Measurements from ENCODE around the gene IL19. TPM values are rescaled to one million over a fixed set of nuclear protein-coding genes. Genes with fewer than 3 reads are reported as not detected.
A peak's percentile ranks its signal among the peaks of the same experiment; 100 is the strongest.
"Not testable (repeated sequence)": the region's sequence is repeated elsewhere in the genome, so short reads cannot be mapped to it uniquely, and the experiment has no call there.

Gene IL19
- total RNA-seq, 1 experiment from 2014 or later, result not detected

DNA sequence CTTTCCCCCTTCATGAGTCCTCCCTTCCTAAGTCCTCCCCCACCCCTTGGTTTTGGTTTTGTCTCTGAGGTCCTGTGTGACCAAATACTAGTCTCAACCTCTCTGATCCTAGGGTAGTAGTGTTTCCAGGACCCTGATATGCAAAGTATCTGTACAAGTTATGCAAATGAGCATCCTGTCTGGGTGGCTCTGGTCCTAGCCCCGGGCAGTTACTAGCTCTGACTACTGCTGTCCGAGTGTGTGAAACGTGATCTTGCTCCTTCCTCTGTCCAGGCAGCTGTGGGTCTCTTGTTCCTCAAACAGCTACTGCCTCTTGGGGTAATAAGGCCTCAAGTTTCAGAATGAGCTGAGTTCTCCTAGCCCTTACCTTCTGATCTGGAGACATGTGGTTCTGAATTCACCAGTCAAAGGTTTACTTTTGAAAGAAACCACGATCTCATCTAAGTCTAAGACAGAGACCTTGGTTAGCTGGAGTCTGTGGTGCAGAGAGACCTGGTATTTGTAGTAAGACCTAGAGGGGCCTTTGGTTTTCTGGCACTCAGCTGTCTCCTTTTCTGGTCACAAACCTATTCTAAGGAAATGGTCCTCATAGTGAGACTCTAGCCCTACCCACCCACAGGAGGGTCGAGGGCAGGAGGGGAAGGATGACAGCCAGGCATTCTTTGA lies 31.0 kb upstream of the IL19 start:
- DNase-seq (ENCODE audit: low spot score), result no peak

DNA sequence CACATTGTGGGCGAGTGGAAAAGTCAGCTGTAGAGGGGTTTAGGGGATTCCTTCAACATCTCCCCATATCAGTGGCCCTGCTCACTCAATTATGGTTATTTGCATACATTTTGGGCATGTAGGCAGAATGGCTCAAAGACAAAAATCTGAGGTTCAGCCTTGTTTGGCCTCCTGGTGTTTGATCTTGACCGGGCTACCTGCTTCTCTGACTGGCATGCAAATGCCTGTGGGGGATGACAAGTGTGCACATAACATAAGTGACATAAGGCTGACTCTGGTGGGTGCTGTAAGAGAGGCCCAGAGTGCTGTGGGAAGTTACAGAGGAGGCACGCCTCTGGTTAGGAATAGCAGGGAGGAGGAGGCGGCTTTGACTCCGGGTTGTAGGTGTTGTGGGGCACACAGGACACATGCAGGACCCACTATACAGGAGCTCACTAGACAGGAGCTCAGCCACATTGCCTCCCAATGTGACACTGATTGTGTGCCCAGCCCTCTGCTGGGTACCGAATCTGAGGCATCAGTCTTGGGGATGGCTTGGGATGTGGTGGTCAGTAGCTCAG lies 29.4 kb upstream of the IL19 start:
- DNase-seq (ENCODE audit: low spot score), result no peak

DNA sequence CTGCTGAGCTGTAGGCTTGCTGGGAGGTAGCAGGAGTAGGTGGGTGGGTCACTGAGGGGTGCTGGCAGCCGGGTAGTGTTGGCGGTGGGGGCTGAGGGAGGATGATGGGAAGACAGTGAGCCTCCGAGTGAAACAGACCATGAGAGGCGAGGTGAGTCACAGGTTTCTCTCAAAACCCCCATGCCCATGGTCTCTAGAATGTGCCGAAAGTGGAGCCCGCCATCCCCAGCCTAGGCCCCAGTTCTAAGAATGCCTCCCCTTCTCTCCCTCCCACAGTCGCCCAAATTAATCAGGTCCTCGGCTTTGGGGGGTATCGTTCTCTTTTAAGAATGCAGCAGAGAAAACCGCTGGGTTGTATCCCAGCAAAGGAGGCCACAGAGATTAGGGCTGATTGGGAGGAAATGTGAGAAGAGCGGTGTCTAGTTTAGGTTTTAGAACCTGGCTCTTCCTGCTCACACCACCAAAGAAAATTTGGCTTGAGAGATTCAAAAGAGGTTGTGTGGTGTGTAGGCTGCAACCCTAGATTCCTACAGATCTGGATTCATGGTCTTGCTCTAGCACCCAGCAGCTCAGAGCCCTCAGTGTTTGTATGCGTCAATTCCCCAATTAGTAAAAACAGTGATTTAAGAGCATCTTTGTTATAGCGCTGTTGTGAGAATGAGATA lies 27.7 kb upstream of the IL19 start:
- no peak for DNase-seq (ENCODE audit: low spot score)

DNA sequence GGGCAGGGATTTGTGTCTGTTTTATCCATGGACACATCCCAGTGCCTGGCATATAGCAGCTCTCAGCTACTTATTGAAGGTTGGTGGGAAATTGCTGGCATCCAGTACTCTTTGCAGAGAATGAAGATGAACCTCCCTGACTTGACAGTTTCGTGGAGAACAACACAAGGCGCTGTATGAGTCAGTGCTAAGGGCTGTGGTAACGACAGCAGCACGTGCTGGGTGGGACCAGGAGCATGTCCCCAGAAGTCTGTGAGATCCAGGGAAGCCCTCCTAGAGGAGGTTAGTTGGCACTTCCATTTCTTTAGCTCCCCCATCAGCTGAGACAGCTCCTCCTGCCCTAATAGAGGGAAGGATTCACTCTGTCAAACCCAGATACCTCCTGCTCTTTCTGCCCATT lies 25.9 kb upstream of the IL19 start:
- no peak for DNase-seq (ENCODE audit: low spot score)

DNA sequence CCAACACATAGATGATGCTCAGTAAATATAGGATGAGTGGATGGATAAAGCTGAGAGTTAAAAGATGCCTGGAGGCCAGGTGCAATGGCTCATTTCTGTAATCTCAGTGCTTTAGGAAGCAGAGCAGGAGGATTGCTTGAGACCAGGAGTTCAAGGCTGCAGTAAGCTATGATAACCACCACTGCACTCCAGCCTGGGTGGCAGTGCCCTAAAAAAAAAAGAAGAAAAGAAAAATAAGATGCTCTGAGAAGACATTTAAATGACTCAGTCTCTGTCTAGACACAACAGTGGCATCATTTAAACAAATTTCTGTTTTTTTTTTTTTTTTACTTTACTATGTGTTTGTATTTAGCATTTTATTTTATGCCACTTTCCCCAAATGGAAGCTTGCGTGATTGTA lies 25.3 kb upstream of the IL19 start:
- DNase-seq (ENCODE audit: low spot score), result no peak

DNA sequence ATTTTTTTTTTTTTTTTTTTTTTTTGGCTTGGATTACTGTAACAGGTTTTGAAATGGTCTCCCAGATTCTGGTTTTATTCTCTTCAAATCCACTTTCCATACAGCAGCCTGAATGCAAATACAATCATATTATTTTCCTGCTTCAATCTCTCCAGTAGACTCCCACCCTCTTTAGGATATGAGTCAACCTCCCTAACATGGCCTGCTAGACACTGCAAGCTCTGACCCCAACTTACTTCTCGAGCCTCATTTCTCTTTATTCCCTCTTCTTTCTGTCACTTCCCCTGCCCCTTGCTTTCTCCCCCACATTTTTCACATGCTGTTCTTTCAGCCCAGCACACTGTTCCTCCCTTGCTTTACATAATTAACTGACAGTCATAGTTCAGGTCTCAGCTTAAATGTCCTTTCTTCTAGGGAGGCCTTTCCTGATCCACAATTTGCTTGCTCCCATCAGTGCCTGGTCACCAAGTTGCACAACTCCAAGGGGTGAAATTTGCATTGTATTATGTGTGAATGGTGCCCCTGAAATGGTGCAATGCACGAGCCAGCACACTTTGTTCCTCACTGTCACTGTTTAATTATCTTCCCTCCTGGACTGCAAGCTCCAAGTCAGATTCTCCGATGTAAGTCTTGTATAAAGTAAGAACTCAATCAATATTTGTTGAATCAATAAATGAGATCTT lies 22.1 kb upstream of the IL19 start:
- no peak for DNase-seq (ENCODE audit: low spot score)

DNA sequence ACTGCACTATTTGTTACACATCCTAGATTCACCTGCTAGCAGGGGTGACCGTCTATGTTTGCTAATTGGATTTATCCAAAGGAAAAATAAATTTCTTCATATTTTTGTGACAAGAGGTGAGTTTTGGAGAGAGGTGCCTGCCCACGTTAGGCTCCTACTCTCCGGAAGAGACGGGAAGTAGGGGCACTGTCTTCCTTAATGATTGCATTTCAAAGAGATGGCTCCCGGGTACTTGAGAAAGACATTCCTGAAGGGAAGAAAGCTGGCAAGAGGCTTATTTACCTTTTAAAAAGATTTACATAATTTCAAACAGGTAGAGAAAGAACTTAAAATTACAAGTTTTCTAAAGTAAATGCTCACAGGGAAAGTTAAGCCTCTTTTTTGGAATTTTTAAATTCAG lies 18.7 kb upstream of the IL19 start:
- no peak for DNase-seq (ENCODE audit: low spot score)

DNA sequence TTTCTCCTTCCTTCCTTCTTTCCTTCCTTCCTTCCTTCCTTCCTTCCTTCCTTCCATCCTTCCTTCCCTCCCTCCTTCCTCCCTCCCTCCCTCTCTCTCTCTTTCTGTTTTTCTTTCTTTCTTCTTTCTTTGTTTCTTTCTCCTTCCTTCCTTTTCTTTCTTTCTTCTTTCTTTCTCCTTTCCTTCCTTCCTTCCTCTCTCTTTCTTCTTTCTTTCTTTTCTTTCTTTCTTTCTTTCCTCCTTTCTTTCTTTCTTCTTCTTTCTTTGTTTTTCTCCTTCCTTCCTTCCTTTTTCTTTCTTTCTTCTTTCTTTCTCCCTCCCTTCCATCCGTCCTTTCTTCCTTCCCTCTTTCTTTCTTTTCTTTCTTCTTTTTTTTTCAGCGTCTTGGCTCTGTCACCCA lies 18.1 kb upstream of the IL19 start:
- DNase-seq (ENCODE audit: low spot score), result no peak

DNA sequence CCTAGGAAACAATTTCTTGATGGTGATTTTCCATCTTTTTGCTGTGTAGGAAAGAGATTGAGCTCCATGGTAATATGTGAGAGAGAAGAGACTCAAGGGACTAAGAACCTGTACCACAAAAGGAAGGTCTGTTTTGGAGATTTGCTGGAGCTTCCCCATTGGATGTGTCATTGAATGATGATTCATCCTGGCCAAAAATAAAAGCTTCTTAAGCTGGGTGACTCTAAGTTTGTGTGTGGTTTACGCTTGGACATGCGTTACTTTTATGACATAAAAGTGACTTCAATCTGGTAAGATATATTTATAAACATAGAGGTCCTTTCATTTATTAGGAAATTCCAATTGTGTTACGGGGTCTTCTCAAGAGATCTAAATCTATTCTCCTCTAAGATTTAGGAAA lies 17.4 kb upstream of the IL19 start:
- no peak for DNase-seq (ENCODE audit: low spot score)

DNA sequence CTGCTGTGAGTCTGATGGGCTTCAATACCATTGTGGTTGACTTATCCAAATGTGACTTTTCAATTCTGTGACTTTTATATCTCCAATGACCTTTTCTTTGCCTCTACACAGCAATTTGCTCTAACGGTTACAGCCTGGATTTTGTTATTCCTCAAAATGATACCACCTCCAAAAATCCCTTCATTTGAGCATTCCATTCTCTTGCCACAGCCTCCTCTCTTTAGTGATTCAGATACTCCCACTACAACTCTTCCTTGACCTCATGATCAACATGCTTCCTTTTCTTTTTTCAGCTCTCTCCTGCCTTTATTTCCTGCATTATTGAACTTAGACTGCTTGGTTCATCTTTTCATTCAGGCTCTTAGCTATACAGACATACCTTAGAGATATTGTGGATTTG lies 16.6 kb upstream of the IL19 start:
- DNase-seq (ENCODE audit: low spot score), result no peak

DNA sequence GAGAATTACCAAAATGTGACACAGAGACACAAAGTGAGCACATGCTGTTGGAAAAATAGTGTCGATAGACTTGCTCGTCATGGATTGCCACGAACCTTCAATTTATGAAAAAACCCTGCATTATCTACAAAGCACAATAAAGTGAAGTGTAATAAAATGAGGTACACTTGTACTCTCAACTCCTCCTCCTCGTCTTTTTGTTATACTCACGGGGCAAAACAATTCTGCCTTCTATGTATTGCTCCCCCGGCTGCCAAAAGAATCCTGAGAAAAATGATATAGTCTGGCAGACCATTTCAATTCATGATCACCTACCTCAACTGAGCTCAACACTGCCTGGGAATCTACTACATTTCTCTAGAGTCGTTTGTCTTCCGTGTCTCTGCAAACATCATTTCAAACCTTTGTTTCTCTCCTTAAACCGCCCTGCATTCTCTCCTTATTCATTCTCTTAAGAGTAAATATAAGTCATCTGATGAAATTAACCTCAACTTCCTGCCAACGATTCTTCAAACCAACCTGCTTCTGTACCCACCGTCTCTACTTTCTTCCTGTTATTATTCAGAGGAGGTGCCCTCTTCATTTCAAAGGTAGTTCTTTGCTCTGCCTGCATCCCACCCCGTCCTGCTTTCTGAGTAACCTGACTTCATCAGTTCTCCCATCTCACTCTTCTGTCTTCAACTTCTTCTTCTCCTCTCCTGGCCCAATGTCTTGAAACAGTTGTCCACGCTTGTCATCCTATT lies 12.9 kb upstream of the IL19 start:
- DNase-seq (ENCODE audit: low spot score), result no peak

DNA sequence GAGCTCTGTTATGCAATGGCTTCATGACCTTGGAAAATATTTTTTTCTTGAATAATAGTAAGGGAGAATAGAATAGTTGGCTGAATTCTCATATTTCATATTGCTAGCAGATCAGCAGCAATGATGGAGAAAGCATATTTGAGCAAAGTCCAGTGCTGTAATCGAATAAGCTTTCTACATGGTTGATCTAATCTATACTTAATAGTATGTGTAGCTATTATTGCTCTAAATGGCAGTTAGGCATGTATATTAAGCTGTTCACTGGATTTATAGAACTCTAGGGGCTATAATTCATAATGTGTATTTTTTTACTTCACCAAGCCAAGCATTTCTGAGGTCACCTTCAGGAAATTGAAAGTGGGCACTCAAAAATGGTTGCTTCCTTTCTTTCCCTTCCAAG lies 10.0 kb upstream of the IL19 start:
- no peak for DNase-seq (ENCODE audit: low spot score)

DNA sequence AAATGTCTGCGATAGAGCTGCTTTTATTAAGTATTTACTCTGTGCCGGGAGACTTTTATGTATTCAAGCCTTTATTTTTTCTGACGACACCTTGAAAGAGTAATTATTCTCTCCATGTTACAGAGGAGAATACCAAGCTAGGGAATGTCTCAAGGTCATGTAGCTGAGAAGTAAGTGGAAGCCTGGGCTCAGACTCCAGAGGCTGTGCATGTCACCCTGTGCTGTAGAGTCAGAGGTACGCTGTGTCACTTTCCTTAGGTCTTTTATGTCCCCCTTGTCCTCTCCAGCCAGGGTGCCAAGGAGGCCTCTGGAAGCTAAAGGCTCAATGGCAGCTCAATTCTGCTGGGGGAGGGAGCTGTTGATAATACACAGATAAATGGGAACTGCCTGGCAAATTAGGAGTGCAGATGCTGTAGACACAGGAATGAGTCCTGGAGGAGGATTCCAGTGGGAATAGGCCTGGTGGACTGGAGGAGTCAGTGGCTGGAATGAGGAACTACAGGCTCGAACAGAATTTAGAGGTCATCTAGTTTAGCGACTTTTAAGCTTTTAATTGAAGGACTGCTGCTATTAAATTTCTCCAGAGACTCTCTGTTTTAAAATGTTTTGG lies 9.3 kb upstream of the IL19 start:
- peak; percentile 11 for DNase-seq (ENCODE audit: low spot score)

DNA sequence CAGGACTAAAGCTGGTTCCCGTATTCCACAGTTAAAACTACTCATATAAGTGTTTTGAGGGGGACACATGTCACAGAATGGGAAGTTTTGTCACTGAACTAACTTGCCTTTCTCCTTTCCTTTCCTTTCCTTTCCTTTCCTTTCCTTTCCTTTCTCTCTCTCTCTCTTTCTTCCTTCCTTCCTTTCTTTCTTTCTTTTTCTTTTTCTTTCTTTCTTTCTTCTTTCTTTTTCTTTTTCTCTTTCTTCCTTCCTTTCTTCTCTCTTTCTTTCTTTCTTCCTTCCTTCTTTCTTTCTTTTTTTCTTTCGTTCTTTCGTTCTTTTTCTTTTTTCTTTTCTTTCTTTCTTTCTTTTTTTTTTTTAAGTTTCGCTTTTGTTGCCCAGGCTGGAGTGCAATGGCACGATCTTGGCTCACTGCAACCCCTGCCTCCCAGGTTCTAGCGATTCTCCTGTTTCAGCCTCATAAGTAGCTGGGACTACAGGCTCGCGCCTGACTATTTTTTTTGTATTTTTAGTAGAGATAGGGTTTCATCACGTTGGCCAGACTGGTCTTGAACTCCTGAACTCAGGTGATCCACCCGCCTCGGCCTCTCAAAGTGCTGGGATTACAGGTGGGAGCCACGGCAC lies 7.7 kb upstream of the IL19 start:
- DNase-seq (ENCODE audit: low spot score), result not testable (repeated sequence)

DNA sequence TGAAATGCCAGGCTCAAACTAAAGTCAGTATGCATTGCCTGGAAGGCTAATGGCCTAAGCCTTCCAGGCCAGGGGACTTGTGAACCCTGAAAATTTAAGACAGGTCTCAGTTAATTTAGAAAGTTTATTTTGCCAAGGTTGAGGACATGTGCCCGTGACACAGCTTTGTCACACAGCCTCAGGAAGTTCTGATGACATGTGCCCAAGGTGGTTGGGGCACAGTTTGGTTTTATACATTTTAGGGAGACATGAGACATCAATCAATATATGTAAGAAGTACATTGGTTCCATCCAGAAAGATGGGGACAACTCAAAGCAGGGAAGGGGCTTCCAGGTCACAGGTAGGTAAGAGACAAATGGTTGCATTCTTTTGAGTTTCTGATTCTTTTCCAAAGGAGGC lies 4.8 kb upstream of the IL19 start:
- DNase-seq (ENCODE audit: low spot score), result not testable (repeated sequence)

DNA sequence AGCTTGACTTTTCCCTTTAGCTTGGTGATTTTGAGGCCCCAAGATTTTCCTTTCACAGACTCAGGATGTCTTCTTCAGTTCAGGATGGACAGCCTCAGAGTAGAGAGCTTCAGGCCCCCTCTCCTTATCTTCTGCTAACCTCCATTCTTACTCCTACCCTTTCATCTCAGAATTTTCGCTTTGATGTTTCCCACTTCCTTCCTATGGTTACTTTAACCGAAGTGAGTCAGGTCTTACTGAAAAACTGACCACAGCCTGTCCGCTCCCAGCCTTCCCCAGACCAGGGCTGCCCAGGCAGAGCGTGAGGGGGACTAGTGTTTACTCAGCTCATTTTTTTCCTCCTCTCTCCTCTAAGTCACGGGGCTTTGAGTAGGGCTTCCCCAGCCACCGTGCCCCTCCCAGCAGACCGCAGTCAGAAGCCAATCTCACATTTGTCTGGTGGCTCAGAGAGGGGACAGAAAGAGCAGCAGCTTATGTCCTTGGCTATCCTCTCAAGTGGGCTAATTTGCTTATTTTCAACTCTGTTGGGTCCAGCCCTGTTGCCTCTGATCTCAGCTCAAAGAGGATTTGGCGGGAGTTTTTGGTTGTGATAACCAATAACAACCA lies 4.2 kb upstream of the IL19 start:
- no peak for DNase-seq (ENCODE audit: low spot score)

DNA sequence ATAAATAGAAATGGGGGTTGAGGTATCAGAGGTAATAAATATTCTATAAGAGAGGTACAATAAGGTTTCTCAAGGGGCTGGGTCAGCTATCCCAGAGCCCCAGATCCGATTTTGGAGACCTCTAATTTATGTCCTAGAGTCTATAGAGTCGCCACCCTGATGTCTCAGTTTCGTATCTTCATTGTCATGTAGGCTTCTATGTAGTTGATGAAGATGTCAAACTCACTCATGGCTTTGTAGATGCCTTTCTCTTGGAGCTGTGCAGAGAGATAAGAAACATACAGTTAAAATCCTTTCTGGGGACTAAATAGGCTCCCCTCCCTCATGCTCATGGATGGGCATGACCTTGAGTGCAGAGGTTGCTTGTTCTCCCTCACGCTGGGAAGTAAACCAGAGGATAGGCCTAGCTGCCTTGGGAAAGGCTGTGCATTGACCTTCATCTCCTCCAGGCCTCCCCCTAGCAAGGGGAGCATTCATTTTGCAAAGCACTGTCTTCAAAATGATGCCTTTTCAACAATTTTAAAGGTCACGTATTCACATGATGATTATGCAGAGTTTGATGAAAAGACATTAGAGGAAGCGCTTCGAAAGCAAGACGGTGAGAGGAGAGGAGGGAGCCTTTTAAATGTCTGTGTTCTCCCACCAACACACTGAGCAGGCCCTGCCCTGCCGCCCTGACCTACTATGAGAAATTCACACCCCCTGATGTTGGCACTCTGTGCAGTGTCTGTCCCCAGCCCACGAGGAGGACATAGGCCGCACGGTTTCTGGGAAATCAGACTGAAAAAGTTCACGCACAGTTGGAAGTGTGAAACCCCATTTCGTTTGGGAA lies 1.9 kb upstream of the IL19 start:
- no peak for DNase-seq (ENCODE audit: low spot score)

DNA sequence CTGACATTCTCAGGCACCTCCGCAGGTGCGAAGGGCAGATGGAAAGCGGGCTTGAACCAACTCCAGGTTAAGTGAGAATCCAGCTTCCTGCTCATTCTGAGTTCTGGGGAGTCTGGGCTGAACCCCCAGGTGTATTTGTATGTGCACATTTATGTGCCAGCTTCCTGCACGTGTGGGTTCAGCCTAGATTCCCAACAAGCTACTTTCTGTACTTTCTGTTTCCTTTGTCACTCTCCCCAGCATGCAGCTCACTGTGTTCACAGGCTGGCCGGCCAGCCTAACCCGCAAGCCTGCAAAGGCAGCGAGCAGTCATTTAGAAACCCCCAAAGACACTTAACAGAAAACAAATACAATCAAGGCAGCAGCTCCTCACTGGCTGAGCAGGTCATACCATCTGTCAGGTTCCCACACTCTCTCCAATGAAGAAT lies 1.3 kb upstream of the IL19 start:
- no peak for DNase-seq (ENCODE audit: low spot score)

DNA sequence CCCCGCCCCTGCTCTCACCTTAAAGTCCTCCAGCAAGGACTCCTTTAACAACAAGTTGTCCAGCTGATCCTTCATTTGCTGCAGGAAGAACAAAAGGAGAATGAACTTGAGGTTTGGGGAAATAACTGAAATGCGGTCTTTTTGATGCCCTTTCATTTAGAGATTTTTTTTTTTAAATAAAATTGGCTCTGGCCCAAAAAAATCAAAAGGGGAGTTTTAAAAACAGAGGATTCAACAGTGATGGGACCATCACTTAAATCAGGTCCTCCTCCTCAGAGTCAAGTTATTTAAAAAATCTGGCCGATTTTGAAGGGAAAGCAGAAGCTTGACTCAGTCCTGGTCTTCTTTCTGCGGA lies 742 bp downstream of the IL19 start:
- DNase-seq (ENCODE audit: low spot score), result no peak
